ENCODE measurements around the gene SPX.

The SPX gene, protein sequence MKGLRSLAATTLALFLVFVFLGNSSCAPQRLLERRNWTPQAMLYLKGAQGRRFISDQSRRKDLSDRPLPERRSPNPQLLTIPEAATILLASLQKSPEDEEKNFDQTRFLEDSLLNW

DNA sequence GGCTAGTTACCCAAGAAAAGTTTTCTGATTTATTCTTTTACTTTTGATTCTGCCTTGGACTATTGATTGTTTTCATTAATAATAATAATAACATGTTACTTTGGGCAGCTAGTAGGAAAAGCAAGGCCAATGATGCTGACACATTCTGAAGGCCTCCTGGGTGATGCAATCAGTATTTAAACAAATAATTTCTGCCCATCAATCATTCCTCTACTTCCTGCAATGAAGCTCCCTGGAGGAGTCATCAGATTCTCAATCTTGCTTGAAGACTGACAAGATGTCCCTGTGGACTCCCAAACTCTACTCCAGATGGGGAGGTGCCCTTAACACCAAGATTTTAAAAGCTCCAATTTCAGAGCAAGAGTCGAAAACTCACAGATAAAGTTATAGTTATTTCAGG is at the start of gene SPX:
TSS of gene SPX (plus strand) at position 244 of the 400 bp plus-strand sequence. CDS start 177 bp downstream, outside the sequence.
- no peak within 1 kb of the TSS for H3K27ac ChIP-seq
- TF ChIP-seq ZFX (IDR thresholded peaks at IDR 0.05), result no peak
- TF ChIP-seq, protein P1, sequence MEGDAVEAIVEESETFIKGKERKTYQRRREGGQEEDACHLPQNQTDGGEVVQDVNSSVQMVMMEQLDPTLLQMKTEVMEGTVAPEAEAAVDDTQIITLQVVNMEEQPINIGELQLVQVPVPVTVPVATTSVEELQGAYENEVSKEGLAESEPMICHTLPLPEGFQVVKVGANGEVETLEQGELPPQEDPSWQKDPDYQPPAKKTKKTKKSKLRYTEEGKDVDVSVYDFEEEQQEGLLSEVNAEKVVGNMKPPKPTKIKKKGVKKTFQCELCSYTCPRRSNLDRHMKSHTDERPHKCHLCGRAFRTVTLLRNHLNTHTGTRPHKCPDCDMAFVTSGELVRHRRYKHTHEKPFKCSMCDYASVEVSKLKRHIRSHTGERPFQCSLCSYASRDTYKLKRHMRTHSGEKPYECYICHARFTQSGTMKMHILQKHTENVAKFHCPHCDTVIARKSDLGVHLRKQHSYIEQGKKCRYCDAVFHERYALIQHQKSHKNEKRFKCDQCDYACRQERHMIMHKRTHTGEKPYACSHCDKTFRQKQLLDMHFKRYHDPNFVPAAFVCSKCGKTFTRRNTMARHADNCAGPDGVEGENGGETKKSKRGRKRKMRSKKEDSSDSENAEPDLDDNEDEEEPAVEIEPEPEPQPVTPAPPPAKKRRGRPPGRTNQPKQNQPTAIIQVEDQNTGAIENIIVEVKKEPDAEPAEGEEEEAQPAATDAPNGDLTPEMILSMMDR (conservative IDR thresholded peaks at IDR 0.05), result no peak

DNA sequence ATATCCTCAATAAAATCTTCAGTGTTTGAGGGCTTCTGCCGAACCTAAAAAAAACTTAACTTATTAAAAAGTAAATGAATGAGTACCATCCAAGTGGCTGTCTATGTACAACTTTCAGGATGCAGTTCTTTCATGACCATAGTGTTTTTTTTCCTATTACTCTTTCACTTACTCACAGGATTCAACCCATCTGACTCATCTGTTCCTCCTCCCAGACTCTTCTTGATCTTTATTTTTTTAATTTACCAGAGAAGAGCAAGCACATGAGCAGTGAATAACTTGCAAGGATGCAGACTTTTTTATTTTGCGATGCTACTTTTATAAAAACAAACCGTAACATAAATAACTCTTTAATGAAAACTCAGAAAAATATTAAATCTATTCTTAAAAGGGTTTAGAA is 49.1 kb upstream of the SPX start:
- no peak overlapping the region for H3K27ac ChIP-seq
- TF ChIP-seq, protein P1 (conservative IDR thresholded peaks at IDR 0.05), result no peak
- TF ChIP-seq ZFX (IDR thresholded peaks at IDR 0.05), result no peak

DNA sequence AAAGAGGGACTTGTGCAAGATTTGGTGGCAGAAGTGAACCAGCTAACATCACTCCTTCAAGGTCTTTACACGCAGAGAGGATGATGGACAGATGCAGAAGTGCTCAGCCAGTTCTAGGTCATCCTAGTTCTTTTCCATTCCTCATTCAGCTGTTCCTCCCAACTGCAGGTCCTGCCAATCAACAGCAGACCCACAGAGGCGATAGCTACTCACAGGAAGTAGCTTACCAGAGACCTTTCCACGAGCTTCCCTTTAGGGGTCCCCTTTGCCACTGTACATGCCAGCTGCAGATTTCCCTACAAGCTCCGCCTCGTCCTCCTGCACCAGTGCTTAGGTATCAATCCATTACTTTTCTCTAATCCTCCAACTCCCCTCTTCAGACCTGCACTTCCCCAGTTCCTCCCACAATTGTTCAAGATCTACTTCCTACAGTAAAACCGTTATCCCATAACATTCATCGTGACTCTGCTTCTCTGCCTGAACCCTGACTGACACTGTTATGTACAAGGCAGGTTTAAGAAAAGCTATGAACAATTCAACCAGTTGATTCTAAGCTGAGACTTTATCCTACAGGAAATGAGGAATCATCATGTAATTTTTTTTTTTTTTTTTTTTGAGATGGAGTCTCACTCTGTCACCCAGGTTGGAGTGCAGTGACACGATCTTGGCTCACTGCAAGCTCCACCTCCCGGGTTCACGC is 47.2 kb upstream of the SPX start:
- H3K27ac ChIP-seq, result no peak overlapping the region
- TF ChIP-seq, protein P1 (conservative IDR thresholded peaks at IDR 0.05), result no peak
- TF ChIP-seq ZFX (IDR thresholded peaks at IDR 0.05), result no peak

DNA sequence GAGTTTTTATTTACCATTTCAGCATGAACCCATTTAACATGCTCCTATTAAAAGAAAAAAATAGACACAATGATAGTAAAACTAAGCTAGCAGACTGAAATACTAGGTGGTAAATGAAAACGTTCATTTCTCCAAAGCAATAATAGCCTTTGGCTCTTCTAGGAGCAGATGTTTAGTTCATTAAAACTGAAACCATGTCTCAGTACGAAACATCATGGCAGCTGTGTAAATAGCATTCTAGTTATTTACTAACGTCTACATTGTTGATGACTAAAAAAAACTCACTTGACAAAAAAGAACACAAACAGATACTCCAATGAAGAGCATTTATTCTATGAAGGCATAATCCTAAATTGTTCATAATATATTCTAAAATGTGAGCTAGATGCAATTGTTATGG is 42.6 kb upstream of the SPX start:
- TF ChIP-seq ZFX (IDR thresholded peaks at IDR 0.05), result no peak
- TF ChIP-seq, protein P1 (conservative IDR thresholded peaks at IDR 0.05), result no peak

DNA sequence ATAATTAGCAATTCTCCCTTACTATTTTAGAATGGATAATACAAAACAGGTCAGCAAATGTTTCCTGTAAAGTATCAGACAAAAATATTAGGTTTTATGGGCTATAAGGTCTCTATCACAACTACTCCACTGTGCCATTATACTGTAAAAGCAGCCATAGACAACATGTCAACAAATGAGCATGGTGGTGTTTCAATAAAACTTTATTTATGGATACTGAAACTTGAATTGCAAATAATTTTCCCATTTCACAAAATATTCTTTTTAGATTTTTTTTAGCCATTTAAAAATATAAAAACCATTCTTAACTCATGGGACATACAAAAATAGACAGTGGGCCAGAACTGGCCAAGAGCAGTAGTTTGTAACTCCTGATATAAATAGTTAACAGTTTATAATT is 40.1 kb upstream of the SPX start:
- TF ChIP-seq, protein P1 (conservative IDR thresholded peaks at IDR 0.05), result no peak
- no peak for TF ChIP-seq ZFX (IDR thresholded peaks at IDR 0.05)
- H3K27ac ChIP-seq, result no peak overlapping the region

More for the DNA sequence above, 42.6 kb upstream of the SPX start:
- no peak overlapping the region for H3K27ac ChIP-seq

DNA sequence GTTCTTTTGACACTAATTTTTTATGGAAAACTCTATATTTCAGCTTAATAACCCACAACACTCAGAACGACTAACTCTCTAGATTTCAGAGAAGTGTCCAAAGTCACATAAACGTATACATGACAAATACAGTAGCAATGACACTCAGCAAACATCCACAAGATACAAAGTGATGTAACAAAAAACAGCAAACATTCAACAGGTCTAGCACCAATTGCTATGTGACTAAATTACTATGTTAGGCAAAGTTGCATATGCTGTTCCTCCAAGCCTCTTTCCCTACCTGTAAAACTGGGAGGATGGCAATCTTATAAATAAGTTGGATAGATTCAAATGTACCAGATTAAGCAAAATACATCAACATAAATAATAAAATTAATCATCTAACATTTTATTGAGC is 26.3 kb upstream of the SPX start:
- TF ChIP-seq, protein P1 (conservative IDR thresholded peaks at IDR 0.05), result no peak
- no peak for TF ChIP-seq ZFX (IDR thresholded peaks at IDR 0.05)
- no peak overlapping the region for H3K27ac ChIP-seq

DNA sequence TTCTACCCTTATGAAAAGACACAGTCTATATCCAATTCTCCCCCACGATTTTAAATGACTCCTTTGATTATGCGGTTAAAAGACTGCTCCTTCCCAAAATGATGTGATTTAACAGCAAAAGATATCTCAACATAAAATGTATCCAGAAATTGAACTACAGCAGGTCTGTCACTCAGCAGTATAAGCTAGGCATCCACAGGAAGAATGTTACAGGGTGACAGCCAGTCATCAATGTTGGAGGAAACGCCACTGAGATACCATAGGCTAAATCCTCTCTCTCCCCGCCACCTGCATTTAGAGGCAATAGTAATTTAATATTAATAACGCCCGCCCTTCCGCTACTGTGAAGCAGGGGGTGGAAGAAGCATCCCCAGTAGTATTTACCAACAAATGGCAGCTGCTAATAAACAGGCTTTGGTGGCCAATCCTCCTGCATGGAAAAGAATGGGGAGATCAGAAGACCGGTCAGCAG is 25.3 kb upstream of the SPX start:
- no peak for TF ChIP-seq ZFX (IDR thresholded peaks at IDR 0.05)
- TF ChIP-seq, protein P1 (conservative IDR thresholded peaks at IDR 0.05), result no peak
- peak overlapping the region; percentile 63 for H3K27ac ChIP-seq

Data from C4-2B (cell line).